Fibroblast of lung (primary cell): Measurements from ENCODE around the gene TMED7.

Experiments used
- CTCF ChIP-seq, 2 donors: IDR thresholded peaks in 1 of 2; conservative IDR thresholded peaks in 1 of 2; 1 replicate in 1 of 2; 2 replicates in 1 of 2; pipeline ENCODE4 v1.5.1; 2011 to 2012; ENCODE audit warnings: low read length in 2 of 2, control low read depth in 1 of 2, inconsistent platforms in 1 of 2, low read depth in 1 of 2, mild to moderate bottlenecking in 1 of 2
- EZH2 ChIP-seq: IDR thresholded peaks from 2 replicates; pipeline ENCODE4 v1.5.1; 2012; ENCODE audit warnings: low read length, control low read depth, mild to moderate bottlenecking; ENCODE audit errors: missing control alignments

GRCh38 chr5:115655994-115656393, 30.2 kb upstream of the TMED7 start:
- no peak for TF ChIP-seq CTCF (conservative IDR thresholded peaks at IDR 0.05 in 1 of 2, IDR thresholded peaks at IDR 0.05 in 1 of 2; ENCODE audit: low read depth in 1 of 2, low read length in 2 of 2)
- no peak for TF ChIP-seq EZH2
